HG03045 (cell line): ENCODE measurements around the gene SCGN.

ENCODE experiments used
- ATAC-seq: cut with Tn5 transposase; IDR thresholded peaks from one replicate; pipeline ENCODE4 v1.9.1; 2021; ENCODE audit warnings: mild to moderate bottlenecking, moderate library complexity; ENCODE audit not compliant: unreplicated experiment

SCGN gene

GRCh38 chr6:25684565-25684964 lies 32.5 kb downstream of the SCGN start:
- no peak for ATAC-seq

GRCh38 chr6:25685251-25685650 lies 33.2 kb downstream of the SCGN start:
- ATAC-seq, result no peak

- no peak for ATAC-seq
These were observed 33.9 kb downstream of the SCGN start for GRCh38 chr6:25685896-25686295.

- ATAC-seq, result no peak
These were observed 34.8 kb downstream of the SCGN start for GRCh38 chr6:25686856-25687255.

GRCh38 chr6:25689966-25690365 lies 38.0 kb downstream of the SCGN start:
- ATAC-seq, result no peak

GRCh38 chr6:25691894-25692293 lies 39.9 kb downstream of the SCGN start:
- ATAC-seq, result no peak

GRCh38 chr6:25692472-25692871 lies 40.5 kb downstream of the SCGN start:
- no peak for ATAC-seq

GRCh38 chr6:25694366-25694765 lies 42.4 kb downstream of the SCGN start:
- ATAC-seq, result no peak

GRCh38 chr6:25695671-25696070 lies 43.7 kb downstream of the SCGN start:
- ATAC-seq, result no peak

GRCh38 chr6:25697537-25698340 lies 45.7 kb downstream of the SCGN start:
- no peak for ATAC-seq

GRCh38 chr6:25698631-25699030 lies 46.6 kb downstream of the SCGN start:
- no peak for ATAC-seq

- ATAC-seq, result no peak
These were observed 47.6 kb downstream of the SCGN start for GRCh38 chr6:25699649-25700048.

- no peak for ATAC-seq
These were observed 48.7 kb downstream of the SCGN start for GRCh38 chr6:25700761-25701160.

- ATAC-seq, result no peak
These were observed 49.8 kb downstream of the SCGN start for GRCh38 chr6:25701807-25702206.

GRCh38 chr6:25703005-25703404 lies 51.0 kb downstream of the SCGN start:
- no peak for ATAC-seq

GRCh38 chr6:25704001-25704400 lies 52.0 kb downstream of the SCGN start:
- ATAC-seq, result no peak

GRCh38 chr6:25706314-25707014 lies 54.4 kb downstream of the SCGN start:
- no peak for ATAC-seq

GRCh38 chr6:25709761-25710160 lies 57.7 kb downstream of the SCGN start:
- ATAC-seq, result no peak

- no peak for ATAC-seq
These were observed 58.3 kb downstream of the SCGN start for GRCh38 chr6:25710287-25710686.

GRCh38 chr6:25713824-25714223 lies 61.8 kb downstream of the SCGN start:
- ATAC-seq, result no peak

GRCh38 chr6:25714765-25715164 lies 62.8 kb downstream of the SCGN start:
- ATAC-seq, result no peak

- ATAC-seq, result no peak
These were observed 63.8 kb downstream of the SCGN start for GRCh38 chr6:25715794-25716193.
